Panc1 (cell line): ENCODE results near the gene C1orf198.

Source experiments
- POLR2AphosphoS5 ChIP-seq: IDR thresholded peaks from 2 replicates; pipeline ENCODE4 v1.6.1; 2012; ENCODE audit warnings: mild to moderate bottlenecking, low read depth, low read length, moderate library complexity
- REST ChIP-seq, 2 experiments: IDR thresholded peaks; 2 replicates each; pipeline ENCODE4 v1.6.1; 2011 to 2012; ENCODE audit warnings: low read depth in 2 of 2, control low read depth in 1 of 2, low read length in 1 of 2, mild to moderate bottlenecking in 1 of 2, moderate library complexity in 1 of 2; ENCODE audit not compliant: insufficient read depth in 1 of 2
- SIN3A ChIP-seq: IDR thresholded peaks from 2 replicates; pipeline ENCODE4 v1.6.1; 2012; ENCODE audit warnings: low read depth, mild to moderate bottlenecking, low read length, moderate library complexity, borderline replicate concordance; ENCODE audit not compliant: insufficient read depth
- TF ChIP-seq, protein P1 (sequence below): fragments of 450-650 bp; IDR thresholded peaks from 2 replicates; pipeline ENCODE4 v1.5.1; 2017; ENCODE audit warnings: mild to moderate bottlenecking

DNA sequence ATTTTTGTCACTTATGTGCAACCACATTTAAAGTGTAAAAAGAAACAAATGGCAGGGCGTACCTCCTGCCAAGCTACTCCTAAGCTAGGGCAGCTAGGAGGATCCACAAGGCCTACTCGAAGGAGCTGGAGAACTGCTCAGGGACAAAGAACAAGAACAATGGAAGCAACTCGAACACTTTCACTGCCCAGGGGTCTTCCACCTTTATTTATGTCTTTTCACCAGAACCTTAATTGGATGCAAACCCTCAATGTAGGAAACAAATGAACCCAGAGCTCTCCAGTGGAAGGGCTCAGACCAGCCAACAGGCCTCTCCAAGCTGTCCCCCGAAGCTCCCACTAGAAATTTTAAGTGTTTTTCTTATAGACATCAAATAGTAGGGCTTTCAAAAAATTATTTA is 39.9 kb downstream of the C1orf198 start:
- TF ChIP-seq REST (IDR thresholded peaks at IDR 0.05; ENCODE audit: insufficient read depth in 1 of 2, low read depth in 2 of 2, low read length in 1 of 2): no peak
- TF ChIP-seq, protein P1, sequence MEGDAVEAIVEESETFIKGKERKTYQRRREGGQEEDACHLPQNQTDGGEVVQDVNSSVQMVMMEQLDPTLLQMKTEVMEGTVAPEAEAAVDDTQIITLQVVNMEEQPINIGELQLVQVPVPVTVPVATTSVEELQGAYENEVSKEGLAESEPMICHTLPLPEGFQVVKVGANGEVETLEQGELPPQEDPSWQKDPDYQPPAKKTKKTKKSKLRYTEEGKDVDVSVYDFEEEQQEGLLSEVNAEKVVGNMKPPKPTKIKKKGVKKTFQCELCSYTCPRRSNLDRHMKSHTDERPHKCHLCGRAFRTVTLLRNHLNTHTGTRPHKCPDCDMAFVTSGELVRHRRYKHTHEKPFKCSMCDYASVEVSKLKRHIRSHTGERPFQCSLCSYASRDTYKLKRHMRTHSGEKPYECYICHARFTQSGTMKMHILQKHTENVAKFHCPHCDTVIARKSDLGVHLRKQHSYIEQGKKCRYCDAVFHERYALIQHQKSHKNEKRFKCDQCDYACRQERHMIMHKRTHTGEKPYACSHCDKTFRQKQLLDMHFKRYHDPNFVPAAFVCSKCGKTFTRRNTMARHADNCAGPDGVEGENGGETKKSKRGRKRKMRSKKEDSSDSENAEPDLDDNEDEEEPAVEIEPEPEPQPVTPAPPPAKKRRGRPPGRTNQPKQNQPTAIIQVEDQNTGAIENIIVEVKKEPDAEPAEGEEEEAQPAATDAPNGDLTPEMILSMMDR: no peak
- TF ChIP-seq POLR2AphosphoS5: no peak
- TF ChIP-seq SIN3A: no peak
